Body of pancreas (tissue), 4 donors: ENCODE results near the gene AMPH.

Source experiments
- POLR2A ChIP-seq, 3 donors: fragments of 450-650 bp; IDR thresholded peaks; one replicate each; pipeline ENCODE4 v1.6.1; 2016; ENCODE audit warnings: antibody characterized with exemption in 3 of 3, mild to moderate bottlenecking in 2 of 3
- TF ChIP-seq, protein P1 (sequence below), 7 experiments: fragments of 450-650 bp in 4 of 7; fragments of 200-600 bp in 3 of 7; sonication (generic) in 3 of 7; IDR thresholded peaks; one replicate each; pipeline ENCODE4 v1.5.1; 2016 to 2019; ENCODE audit warnings: antibody characterized with exemption in 7 of 7

DNA sequence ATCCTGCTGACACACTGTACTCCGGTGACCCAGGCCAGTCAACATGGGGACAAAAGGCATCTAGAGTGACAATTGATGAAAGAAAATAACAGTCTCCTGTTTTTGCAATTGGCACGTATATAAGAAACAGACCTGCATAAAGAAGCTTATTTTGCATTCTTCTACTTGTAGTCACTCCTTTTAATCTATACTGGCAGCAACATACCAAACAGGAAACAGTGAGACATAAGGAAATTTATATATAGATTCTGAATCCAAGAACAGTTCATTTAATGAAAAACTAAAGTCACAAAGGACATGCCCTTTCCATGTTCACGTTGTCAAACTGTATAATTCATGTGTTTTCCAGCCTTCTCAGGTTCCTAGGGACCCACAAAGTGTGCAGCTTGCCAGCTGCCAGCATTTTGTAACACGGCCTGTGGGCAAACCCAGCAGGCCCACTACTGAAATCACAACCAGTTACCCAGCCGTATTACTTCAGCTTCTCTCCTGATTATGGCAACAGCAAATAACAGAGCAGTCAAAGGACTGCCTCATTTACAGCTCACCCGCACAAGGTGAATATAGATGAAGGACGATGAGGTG is 72.3 kb downstream of the AMPH start:
- TF ChIP-seq, protein P1, sequence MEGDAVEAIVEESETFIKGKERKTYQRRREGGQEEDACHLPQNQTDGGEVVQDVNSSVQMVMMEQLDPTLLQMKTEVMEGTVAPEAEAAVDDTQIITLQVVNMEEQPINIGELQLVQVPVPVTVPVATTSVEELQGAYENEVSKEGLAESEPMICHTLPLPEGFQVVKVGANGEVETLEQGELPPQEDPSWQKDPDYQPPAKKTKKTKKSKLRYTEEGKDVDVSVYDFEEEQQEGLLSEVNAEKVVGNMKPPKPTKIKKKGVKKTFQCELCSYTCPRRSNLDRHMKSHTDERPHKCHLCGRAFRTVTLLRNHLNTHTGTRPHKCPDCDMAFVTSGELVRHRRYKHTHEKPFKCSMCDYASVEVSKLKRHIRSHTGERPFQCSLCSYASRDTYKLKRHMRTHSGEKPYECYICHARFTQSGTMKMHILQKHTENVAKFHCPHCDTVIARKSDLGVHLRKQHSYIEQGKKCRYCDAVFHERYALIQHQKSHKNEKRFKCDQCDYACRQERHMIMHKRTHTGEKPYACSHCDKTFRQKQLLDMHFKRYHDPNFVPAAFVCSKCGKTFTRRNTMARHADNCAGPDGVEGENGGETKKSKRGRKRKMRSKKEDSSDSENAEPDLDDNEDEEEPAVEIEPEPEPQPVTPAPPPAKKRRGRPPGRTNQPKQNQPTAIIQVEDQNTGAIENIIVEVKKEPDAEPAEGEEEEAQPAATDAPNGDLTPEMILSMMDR (IDR thresholded peaks at IDR 0.05) = no peak
- TF ChIP-seq POLR2A (IDR thresholded peaks at IDR 0.05) = no peak
